CD4-positive, alpha-beta T cell treated with Interleukin-15 for 1 hour (primary cell): ENCODE results near the gene ATP8A2.
"Not testable (repeated sequence)": the region's sequence is repeated elsewhere in the genome, so short reads cannot be mapped to it uniquely, and the experiment has no call there.

Experiments
- DNase-seq: peaks from one replicate; pipeline ENCODE4 v3.0.0-alpha.2; 2020

The ATP8A2 gene

DNA sequence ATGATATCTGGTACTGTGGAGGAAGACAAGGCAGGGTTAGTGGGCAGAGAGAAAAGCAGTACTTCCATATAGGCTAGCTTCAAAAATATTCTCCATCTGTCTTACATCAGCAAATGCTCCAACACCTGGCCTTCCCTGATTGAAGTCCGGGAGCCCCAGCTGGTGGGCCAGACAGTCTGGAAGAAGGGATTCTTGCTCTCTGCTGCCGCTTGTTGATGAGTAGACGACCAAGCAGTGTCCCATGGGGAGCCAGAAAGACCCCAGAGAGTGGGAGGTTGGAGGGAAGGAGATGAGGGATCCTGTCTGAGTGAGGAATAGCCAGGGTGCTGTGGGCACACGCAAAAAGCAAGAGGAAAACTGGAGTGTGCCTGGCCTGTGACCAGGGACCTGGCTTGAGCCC, 95.1 kb downstream of the ATP8A2 start:
- DNase-seq, result no peak

- no peak for DNase-seq
Observed at GRCh38 chr13:25468325-25469168, 96.8 kb downstream of the ATP8A2 start.

GRCh38 chr13:25469169-25469525, 97.4 kb downstream of the ATP8A2 start:
- no peak for DNase-seq

DNA sequence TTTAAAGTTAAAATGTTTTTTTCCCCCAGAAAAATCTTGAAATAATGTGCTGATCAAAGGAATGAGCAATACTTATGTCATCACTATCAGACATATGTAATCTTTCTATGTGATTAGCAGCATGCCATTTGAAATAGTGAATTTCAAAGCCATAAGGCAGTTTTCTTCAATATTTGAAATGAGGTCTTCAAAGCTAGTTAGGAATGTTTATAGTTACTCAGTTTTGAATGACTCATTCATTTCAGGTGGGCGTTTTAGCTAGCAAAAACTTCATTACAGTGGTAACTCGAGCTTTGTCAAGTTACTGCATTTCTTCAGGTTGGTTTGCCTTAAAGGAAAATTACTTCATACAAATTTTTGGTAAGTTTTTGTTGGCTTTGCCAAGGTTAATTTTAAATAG, 102.1 kb downstream of the ATP8A2 start:
- no peak for DNase-seq

GRCh38 chr13:25478186-25478585, 106.4 kb downstream of the ATP8A2 start:
- DNase-seq, result no peak

DNA sequence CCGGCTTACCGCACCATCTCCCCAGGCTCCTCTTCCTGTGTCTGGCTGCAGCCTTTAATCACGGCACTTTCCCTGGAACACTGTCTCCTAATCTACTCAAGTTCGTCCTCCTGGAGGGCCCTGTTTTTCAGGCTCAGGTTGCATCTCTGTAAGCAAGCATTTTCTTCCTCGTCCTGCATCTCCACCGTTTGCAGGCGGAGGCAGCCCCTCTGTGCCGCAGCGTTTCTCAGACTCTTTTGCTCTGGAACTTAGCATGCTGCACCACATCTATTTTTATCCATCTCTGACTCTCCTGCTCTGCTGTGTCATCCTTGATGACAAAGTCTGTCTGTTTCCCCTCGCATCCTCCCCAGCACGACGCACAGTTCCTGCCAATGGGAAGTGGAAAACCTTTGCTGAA, 117.5 kb downstream of the ATP8A2 start:
- no peak for DNase-seq

- no peak for DNase-seq
Observed at GRCh38 chr13:25490236-25490635, 118.5 kb downstream of the ATP8A2 start.

- DNase-seq, result no peak
Observed at GRCh38 chr13:25493931-25494640, 122.3 kb downstream of the ATP8A2 start.

DNA sequence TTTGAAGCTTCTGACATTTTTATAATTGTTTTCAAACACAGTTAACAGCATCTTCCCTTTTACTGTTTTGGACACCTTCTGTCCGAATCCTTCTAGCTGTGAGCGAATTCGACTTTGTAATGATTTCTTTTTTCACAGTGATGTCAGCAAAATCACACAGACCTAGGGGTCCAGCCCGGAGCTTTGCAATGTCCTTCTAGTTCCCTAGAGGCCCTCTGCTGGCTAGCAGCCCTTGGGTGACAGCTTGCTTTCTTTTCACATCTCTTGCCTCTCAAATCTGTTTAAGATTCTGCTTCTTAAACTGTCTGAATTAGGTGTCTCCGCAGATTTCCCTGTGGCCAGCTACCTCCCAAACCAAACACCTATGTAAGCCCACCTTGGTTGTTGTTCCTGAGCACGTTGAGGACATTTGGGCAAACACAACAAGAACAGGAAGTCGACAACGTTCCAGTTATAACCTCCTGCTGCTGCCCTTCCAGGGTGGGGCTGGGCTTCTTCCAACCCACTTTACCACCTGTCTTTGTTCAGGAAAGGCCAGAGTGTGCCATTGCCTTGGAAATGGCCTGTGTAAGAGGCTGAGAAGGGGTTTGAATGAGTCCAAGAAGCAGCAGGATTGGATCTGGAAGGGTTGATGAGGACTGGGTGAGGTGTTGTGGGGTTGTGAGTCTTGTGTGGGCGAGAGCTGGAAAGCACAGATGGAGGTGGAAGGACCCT, 123.1 kb downstream of the ATP8A2 start:
- no peak for DNase-seq

DNA sequence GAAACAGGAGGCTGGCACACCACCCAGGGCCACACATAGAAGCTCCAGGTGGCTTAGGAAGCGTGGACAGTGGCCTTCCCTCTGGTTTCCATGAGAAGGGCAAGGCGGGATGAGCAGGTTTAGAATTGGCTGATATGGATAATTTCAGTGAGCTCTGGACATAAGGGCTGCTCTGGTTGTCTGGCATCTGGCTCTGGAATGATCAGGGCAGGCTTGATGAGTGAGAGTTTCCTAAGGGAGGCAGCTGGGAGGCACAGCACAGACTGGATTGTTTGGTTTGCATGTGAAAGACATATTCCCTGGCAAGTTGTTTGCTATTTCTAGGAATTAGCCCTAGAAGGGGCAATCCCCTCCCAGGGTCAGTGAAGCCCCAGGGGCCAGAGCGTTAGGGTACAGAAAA, 129.5 kb downstream of the ATP8A2 start:
- DNase-seq, result no peak

GRCh38 chr13:25502031-25502430, 130.3 kb downstream of the ATP8A2 start:
- DNase-seq, result no peak

DNA sequence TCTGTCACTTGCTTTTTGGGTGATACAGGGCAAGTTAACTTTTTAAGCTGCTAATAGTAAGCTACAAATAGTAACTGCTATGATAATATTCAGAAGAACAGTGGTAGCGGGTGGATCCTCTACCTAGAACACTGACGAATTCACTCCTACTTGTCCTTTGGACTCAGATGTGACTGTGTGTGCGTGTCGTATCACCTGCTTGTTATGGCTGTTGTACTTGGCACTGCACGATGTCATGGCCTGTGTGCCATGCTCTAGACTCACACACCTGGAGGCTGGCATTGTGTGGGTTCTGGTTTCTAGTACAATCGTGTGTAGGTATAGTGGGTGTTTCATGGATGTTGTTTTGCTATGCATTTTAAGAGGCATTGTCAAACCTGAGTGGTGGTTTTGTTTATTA, 130.8 kb downstream of the ATP8A2 start:
- DNase-seq, result no peak

GRCh38 chr13:25503856-25504255, 132.1 kb downstream of the ATP8A2 start:
- DNase-seq, result no peak

GRCh38 chr13:25507841-25508240, 136.1 kb downstream of the ATP8A2 start:
- no peak for DNase-seq

DNA sequence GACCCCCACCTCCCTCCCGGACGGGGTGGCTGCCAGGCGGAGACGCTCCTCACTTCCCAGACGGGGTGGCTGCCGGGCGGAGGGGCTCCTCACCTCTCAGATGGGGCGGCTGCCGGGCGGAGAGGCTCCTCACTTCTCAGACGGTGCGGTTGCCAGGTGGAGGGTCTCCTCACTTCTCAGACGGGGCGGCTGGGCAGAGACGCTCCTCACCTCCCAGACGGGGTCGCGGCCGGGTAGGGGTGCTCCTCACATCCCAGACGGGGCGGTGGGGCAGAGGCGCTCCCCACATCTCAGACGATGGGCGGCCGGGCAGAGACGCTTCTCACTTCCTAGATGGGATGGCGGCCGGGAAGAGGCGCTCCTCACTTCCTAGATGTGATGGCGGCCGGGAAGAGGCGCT, 141.3 kb downstream of the ATP8A2 start:
- not testable (repeated sequence) for DNase-seq

DNA sequence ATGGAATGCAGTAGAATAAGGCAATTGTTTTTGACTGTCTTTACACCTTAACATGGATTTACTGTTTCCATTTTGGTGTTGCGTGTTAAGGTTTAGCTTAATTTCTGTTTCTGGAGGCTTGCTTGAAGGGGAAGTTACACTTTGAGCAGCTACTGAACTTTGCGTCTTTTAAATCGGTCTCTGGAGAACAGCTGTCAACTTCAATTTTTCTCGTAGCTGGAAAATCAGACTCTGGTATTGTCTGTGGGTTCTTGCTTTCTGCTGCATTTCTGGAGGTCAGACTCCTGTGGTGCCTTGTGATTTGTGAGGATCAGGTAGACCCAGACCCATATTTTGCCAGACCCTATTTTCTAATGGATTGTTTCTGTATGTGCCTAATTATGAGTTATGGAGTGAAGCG, 146.7 kb downstream of the ATP8A2 start:
- no peak for DNase-seq

- no peak for DNase-seq
Observed at GRCh38 chr13:25525884-25526283, 154.1 kb downstream of the ATP8A2 start.

DNA sequence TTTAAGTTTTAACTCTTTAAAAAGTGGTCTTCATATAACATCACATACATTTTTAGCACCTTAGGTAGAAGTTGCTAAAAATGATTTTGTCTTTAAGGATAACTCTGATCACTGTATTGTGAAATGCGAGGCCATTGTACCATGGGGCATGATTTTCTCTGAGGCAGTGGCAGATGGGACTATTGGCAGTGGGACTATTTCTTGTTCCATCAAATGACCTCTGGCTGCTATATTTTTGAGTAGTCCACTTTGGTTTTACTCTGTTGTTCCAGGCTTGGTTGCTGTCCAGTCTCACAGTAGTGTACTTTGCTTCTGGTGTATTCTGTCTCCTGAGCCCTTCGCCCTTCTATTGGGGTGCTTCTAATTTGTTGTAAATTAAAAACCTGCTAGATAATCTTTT, 156.5 kb downstream of the ATP8A2 start:
- no peak for DNase-seq

DNA sequence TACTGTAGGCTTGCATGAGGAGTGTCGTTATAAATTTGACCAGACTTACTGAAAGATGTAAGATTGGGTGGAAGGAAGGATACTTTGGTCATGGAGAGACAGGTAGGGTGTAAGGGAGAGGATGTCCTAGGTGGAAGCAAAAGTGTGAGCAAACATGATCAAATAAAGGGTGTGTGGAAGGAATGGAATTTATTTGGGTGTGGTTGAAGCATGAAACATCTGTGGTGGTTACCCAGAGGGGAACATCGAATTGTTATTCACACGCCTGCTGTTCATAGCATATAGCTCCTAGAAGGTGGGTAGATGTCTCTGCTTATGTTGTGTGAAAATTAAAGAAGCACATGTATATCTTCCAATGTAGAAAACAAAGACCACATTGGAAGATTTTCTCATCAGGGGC, 157.7 kb downstream of the ATP8A2 start:
- DNase-seq, result no peak

DNA sequence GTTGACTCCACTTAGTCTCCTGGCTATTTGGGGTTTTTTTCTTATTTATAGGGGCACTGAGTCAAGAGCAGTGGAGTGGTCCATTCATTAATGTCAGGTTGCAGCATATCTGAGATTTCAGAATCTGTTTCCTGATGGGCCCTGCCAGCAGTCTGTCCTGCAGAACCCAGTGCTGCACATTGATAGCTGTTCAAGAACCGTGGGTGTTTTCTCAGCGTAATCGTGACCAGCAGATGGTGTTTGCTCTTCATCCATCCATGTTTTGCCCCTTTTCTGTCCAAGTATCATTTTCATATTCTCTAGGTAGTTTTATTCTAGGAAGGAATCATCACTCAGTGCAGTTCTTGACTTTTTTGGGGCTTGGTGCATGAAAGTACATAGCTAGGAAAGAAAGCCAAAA, 166.5 kb downstream of the ATP8A2 start:
- DNase-seq, result no peak

GRCh38 chr13:25541434-25542123, 169.8 kb downstream of the ATP8A2 start:
- DNase-seq, result no peak

GRCh38 chr13:25548991-25549390, 177.2 kb downstream of the ATP8A2 start:
- not testable (repeated sequence) for DNase-seq

DNA sequence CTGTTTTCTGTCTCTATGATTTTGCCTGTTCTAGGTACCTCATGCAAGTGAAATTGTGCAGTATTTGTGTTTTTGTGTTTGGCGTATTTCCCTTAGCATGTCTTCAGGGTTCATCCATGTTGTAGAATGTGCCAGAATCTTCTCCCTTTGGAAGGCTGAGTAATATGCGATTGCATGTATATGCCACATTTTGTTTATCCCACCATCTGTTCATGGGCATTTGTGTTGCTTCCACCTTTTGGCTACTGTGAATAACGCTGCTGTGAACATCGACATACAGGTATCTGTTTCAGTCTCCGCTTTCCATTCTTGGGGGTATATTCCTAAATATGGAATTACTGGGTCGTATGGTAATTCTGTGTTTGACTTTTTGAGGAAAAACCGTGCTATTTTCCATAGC, 190.0 kb downstream of the ATP8A2 start:
- DNase-seq, result no peak
